ENCODE results near the gene ACSM5. TPM values are rescaled to one million over a fixed set of nuclear protein-coding genes. Genes with fewer than 3 reads are reported as not detected.

ACSM5 gene
- total RNA-seq, 2 experiments from 2014 or later: not detected

Other genes with a start within 250 kb of the ACSM5 start
- gene GP2, start 82.0 kb upstream of the ACSM5 start, total RNA-seq: not detected
- not detected for gene UMOD, start 56.8 kb upstream of the ACSM5 start, total RNA-seq
- not detected for gene PDILT, start 4.8 kb upstream of the ACSM5 start, total RNA-seq
- gene ACSM2A, start 42.0 kb downstream of the ACSM5 start, total RNA-seq: not detected
- not detected for gene ACSM2B, start 166.8 kb downstream of the ACSM5 start, total RNA-seq